H1 (cell line): ENCODE results near the gene CNIH3. TPM values are rescaled to one million over a fixed set of nuclear protein-coding genes. Genes with fewer than 3 reads are reported as not detected.

Experiments used
- ASH2L ChIP-seq: fragments of 200-600, 300-600 bp; sonication (generic); IDR thresholded peaks from one replicate; pipeline ENCODE4 v1.7.1; 2017; ENCODE audit warnings: low read length
- BRCA1 ChIP-seq: IDR thresholded peaks from 2 replicates; pipeline ENCODE4 v1.6.1; 2012; ENCODE audit warnings: low read depth, low read length, improper control_type of control experiment
- CHD7 ChIP-seq: fragments of 300-600 bp; sonication (generic); IDR thresholded peaks from 2 replicates; pipeline ENCODE4 v1.7.1; 2012; ENCODE audit warnings: low read length, moderate library complexity, mild to moderate bottlenecking, inconsistent platforms; ENCODE audit not compliant: insufficient replicate concordance
- CREB1 ChIP-seq: IDR thresholded peaks from 2 replicates; pipeline ENCODE4 v1.6.1; 2012; ENCODE audit warnings: inconsistent platforms
- CTBP2 ChIP-seq: IDR thresholded peaks from 2 replicates; pipeline ENCODE4 v1.7.0; 2011; ENCODE audit warnings: borderline replicate concordance, mild to moderate bottlenecking, moderate library complexity, mixed read lengths, low read length; ENCODE audit not compliant: insufficient read depth, insufficient read length
- JUND ChIP-seq: IDR thresholded peaks from 2 replicates; pipeline ENCODE4 v1.6.1; 2011; ENCODE audit warnings: mild to moderate bottlenecking, improper control_type of control experiment, low read length
- POLR2A ChIP-seq, 2 experiments: IDR thresholded peaks; 1 replicate in 1 of 2; 2 replicates in 1 of 2; pipeline ENCODE4 v1.6.1; 2011; ENCODE audit warnings: low read depth in 2 of 2, low read length in 2 of 2, mild to moderate bottlenecking in 2 of 2; ENCODE audit errors: control extremely low read depth in 1 of 2
- RAD21 ChIP-seq, 2 experiments: IDR thresholded peaks in 1 of 2; conservative IDR thresholded peaks in 1 of 2; 2 replicates each; pipeline ENCODE4 v1.6.1; 2011; ENCODE audit warnings: low read depth in 2 of 2, low read length in 2 of 2, improper control_type of control experiment in 1 of 2, inconsistent platforms in 1 of 2, mild to moderate bottlenecking in 1 of 2, moderate library complexity in 1 of 2
- RNF2 ChIP-seq: fragments of 200-900, 300-1000 bp; sonication (generic); IDR thresholded peaks from 2 replicates; pipeline ENCODE4 v1.7.1; 2016; ENCODE audit warnings: borderline replicate concordance, low read depth, mild to moderate bottlenecking, antibody characterized with exemption, low read length; ENCODE audit not compliant: poor library complexity, severe bottlenecking; ENCODE audit errors: missing control alignments
- SAP30 ChIP-seq: fragments of 300-600 bp; sonication (generic); IDR thresholded peaks from 2 replicates; pipeline ENCODE4 v1.7.1; 2012; ENCODE audit warnings: low read length, moderate library complexity, mild to moderate bottlenecking, inconsistent platforms; ENCODE audit not compliant: insufficient read depth, insufficient replicate concordance
- TBP ChIP-seq: IDR thresholded peaks from 2 replicates; pipeline ENCODE4 v1.6.1; 2011; ENCODE audit warnings: low read depth, low read length, improper control_type of control experiment
- ZNF274 ChIP-seq: IDR thresholded peaks from 2 replicates; pipeline ENCODE4 v1.7.0; 2012; ENCODE audit warnings: low read length, borderline replicate concordance; ENCODE audit errors: extremely low read depth
- polyA plus RNA-seq, 7 experiments: library from polyadenylated mRNA; depleted of rRNA in 3 of 7; stranded (reverse) in 5 of 7; unstranded in 2 of 7; fragments of >200 nt in 5 of 7; fragments of 200-250 nt in 2 of 7; gene quantifications; 1 replicate in 5 of 7; 2 replicates in 1 of 7; 4 replicates in 1 of 7; pipeline versions ENCODE4 v1.2.1 to v1.2.3, GENCODE V29; 2011 to 2013; ENCODE audit warnings: missing spikeins in 2 of 7, mixed read lengths in 2 of 7
- total RNA-seq: library from RNA; stranded (reverse); fragmentation: NEBNext Ultra II Directional; extraction: Animal tissue kit (Norgen Biotek cat#: 25700); gene quantifications from 2 replicates; pipeline ENCODE4 v1.2.1, GENCODE V29; 2021

CNIH3 gene
- total and polyA plus RNA-seq, 2 of the 8 experiments (the other 6 are each of a cell fraction or from before 2014, with no cell fraction given) = 3.7 to 5.6 TPM

- no peak for TF ChIP-seq CHD7
- no peak for TF ChIP-seq RAD21 (IDR thresholded peaks at IDR 0.05 in 1 of 2, conservative IDR thresholded peaks at IDR 0.05 in 1 of 2; ENCODE audit: low read depth in 2 of 2, low read length in 2 of 2)
- TF ChIP-seq TBP = no peak
- TF ChIP-seq RNF2 = no peak
- no peak for TF ChIP-seq POLR2A (IDR thresholded peaks at IDR 0.05; ENCODE audit: control extremely low read depth in 1 of 2, low read depth in 2 of 2, low read length in 2 of 2)
- no peak for TF ChIP-seq CTBP2
- TF ChIP-seq JUND = no peak
- no peak for TF ChIP-seq BRCA1
- TF ChIP-seq SAP30 = no peak
- no peak for TF ChIP-seq ZNF274
- no peak for TF ChIP-seq CREB1
- TF ChIP-seq ASH2L = no peak
Measured at GRCh38 chr1:224785622-224786021, 169.5 kb downstream of the CNIH3 start (continued).
